Measurements from ENCODE around the gene TYRP1. TPM values are rescaled to one million over a fixed set of nuclear protein-coding genes. Genes with fewer than 3 reads are reported as not detected.

TYRP1 gene
- total RNA-seq, 4 donors from 2014 or later, result not detected

DNA sequence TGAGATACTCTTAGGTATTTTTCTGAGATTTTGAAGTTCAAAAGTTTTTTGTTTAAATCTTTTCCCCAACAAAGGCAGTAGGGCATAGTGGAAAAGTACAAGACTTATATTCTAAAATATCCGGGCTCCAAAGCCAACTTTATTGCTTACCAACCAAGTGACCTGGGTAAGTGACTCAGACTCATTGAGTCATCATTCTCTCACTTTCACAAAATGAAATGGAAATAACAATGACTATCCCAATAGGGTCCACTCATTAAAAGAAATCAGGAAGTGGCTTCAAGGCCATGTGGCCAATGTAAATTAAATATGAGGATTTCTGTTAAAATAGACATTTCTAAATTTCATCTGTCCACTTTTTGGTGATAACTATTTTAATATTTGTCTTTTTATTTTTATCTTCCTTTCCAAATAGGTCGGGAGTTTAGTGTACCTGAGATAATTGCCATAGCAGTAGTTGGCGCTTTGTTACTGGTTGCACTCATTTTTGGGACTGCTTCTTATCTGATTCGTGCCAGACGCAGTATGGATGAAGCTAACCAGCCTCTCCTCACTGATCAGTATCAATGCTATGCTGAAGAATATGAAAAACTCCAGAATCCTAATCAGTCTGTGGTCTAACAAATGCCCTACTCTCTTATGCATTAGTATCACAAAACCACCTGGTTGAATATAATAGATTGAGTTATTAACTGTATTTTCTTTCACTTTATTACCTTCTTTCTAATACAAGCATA, 15.5 kb downstream of the TYRP1 start:
- 75 to 83% methylated on average over 5 of the region's 5 CpGs for WGBS, 2 donors
- Histone ChIP-seq H3K36me3 (no peaks in the 10 kb centered on the region), H3K4me3 (no peak overlapping the region), H3K27me3 (no peaks in the 10 kb centered on the region), H3K27ac (no peak overlapping the region), H3K9me3 (no peaks in the 10 kb centered on the region), H3K4me1 (no peaks in the 10 kb centered on the region)
- DNase-seq, result no peak
- TF ChIP-seq POLR2A (IDR thresholded peaks at IDR 0.05), result no peak
- TF ChIP-seq, protein P1, sequence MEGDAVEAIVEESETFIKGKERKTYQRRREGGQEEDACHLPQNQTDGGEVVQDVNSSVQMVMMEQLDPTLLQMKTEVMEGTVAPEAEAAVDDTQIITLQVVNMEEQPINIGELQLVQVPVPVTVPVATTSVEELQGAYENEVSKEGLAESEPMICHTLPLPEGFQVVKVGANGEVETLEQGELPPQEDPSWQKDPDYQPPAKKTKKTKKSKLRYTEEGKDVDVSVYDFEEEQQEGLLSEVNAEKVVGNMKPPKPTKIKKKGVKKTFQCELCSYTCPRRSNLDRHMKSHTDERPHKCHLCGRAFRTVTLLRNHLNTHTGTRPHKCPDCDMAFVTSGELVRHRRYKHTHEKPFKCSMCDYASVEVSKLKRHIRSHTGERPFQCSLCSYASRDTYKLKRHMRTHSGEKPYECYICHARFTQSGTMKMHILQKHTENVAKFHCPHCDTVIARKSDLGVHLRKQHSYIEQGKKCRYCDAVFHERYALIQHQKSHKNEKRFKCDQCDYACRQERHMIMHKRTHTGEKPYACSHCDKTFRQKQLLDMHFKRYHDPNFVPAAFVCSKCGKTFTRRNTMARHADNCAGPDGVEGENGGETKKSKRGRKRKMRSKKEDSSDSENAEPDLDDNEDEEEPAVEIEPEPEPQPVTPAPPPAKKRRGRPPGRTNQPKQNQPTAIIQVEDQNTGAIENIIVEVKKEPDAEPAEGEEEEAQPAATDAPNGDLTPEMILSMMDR (IDR thresholded peaks at IDR 0.05), result no peak
- intact Hi-C loops (cut with DNase I), result no loop called here

DNA sequence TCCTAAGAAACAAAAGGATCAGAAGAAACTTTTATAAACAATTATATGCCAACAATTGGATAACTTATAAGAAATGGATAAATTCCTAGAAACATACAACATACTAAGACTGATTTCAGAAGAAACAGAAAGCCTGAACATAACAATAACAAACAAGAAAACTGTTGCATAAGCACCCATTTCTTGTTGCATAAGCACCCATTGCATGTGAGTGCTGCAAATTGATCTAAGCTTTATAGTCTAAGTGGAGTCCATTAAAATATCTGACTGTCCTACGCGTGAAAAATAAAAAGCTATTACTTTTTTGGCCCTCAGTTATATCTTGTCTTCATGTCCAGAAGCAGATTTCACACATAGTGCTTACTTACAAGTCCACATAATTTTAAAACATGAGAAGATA, 19.3 kb downstream of the TYRP1 start:
- Histone ChIP-seq H3K9me3 (no peaks in the 10 kb centered on the region), H3K27me3 (no peaks in the 10 kb centered on the region), H3K4me1 (no peaks in the 10 kb centered on the region), H3K36me3 (no peaks in the 10 kb centered on the region), H3K27ac (no peak overlapping the region), H3K4me3 (no peak overlapping the region)
- TF ChIP-seq, protein P1 (IDR thresholded peaks at IDR 0.05), result no peak
- no peak for TF ChIP-seq POLR2A (IDR thresholded peaks at IDR 0.05)
- DNase-seq, result no peak
- WGBS, 2 donors, result 85 to 98% methylated on average over 2 of the region's 2 CpGs
- intact Hi-C loops (cut with DNase I), result no loop called here

DNA sequence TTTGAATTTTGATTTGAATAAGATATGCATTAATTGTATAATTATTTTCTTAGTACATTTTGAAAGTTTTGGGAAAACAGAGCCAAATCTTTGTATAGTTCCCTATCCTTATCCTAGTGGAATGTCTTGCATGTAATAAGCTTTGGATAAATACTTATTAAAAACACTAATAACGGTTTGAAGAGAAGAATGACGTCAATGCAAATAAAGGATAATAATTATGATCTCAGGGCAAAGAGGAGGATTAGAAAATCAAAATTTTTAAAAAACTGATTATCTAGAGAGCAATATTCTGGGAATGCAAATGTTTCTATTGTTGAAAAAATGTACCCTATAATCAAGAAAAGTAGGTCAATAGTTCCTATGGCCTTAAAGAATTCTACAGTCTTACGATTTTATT, 22.1 kb downstream of the TYRP1 start:
- intact Hi-C loops (cut with DNase I), result no loop called here
- DNase-seq, result no peak
- TF ChIP-seq, protein P1 (IDR thresholded peaks at IDR 0.05), result no peak
- no peak for TF ChIP-seq POLR2A (IDR thresholded peaks at IDR 0.05)
- Histone ChIP-seq H3K27ac (no peak overlapping the region), H3K9me3 (no peaks in the 10 kb centered on the region), H3K27me3 (no peaks in the 10 kb centered on the region), H3K36me3 (no peaks in the 10 kb centered on the region), H3K4me3 (no peak overlapping the region), H3K4me1 (no peaks in the 10 kb centered on the region)
- 79 to 87% methylated on average over 3 of the region's 3 CpGs for WGBS, 2 donors

- 56 to 60% methylated on average over 5 of the region's 5 CpGs for WGBS, 2 donors
- no peaks in the 10 kb centered on the region for H3K4me1 ChIP-seq
- H3K9me3 ChIP-seq, result no peaks in the 10 kb centered on the region
- intact Hi-C loops (cut with DNase I), result no loop called here
- no peak for DNase-seq
- no peaks in the 10 kb centered on the region for H3K27me3 ChIP-seq
- H3K36me3 ChIP-seq, result no peaks in the 10 kb centered on the region
- no peak for TF ChIP-seq POLR2A (IDR thresholded peaks at IDR 0.05)
- TF ChIP-seq, protein P1 (IDR thresholded peaks at IDR 0.05), result no peak
- H3K4me3 ChIP-seq, result no peak overlapping the region
- no peak overlapping the region for H3K27ac ChIP-seq
Observed at GRCh38 chr9:12716823-12717600, 23.8 kb downstream of the TYRP1 start.

DNA sequence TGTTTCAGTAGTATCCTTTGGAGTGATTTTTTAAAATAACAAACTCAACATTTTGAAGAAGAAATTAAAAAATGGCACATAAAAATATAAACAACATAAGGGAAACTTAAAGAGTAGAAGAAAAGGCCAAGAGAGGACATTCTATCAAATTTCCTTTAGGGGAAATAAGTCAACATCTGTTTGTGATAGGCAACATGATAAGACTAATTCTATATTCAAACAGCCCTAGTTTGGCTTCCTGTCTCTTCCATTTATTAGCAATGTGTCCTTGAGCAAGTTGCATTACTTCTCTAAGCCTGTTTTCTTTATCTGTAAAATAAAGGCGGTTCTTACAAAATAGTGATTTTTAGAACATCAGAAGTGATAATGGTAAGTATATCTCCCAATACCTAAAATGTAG, 24.7 kb downstream of the TYRP1 start:
- no peaks in the 10 kb centered on the region for H3K4me1 ChIP-seq
- intact Hi-C loops (cut with DNase I), result no loop called here
- 74 to 91% methylated on average over 1 of the region's 1 CpG for WGBS, 2 donors
- no peaks in the 10 kb centered on the region for H3K27me3 ChIP-seq
- no peak overlapping the region for H3K27ac ChIP-seq
- no peak for TF ChIP-seq POLR2A (IDR thresholded peaks at IDR 0.05)
- TF ChIP-seq, protein P1 (IDR thresholded peaks at IDR 0.05), result no peak
- H3K36me3 ChIP-seq, result no peaks in the 10 kb centered on the region
- DNase-seq, result no peak
- no peaks in the 10 kb centered on the region for H3K9me3 ChIP-seq
- no peak overlapping the region for H3K4me3 ChIP-seq

Measured in esophagus squamous epithelium (tissue), 5 donors.